DOHH2 (cell line): ENCODE results near the gene GTF2F2.

Experiments used
- H3F3A ChIP-seq: fragments of 200-600 bp; sonication (generic), shearing (Covaris generic); 2 replicates; pipeline ENCODE4 v1.6.0; 2016; ENCODE audit warnings: antibody characterized with exemption, mild to moderate bottlenecking; ENCODE audit not compliant: control insufficient read depth, insufficient read depth
- H3K27ac ChIP-seq: fragments of 200-600 bp; sonication (generic); 2 replicates; pipeline ENCODE4 v1.5.1; 2014; ENCODE audit warnings: low read depth, mild to moderate bottlenecking, low read length, moderate library complexity
- H3K27me3 ChIP-seq: fragments of 200-600 bp; sonication (generic); 2 replicates; pipeline ENCODE4 v1.6.1; 2014; ENCODE audit warnings: mild to moderate bottlenecking, low read length, mixed read lengths; ENCODE audit not compliant: control insufficient read depth
- H3K36me3 ChIP-seq: fragments of 200-600 bp; sonication (generic); 2 replicates; pipeline ENCODE4 v1.6.1; 2014; ENCODE audit warnings: mild to moderate bottlenecking, low read length, moderate library complexity, mixed read lengths; ENCODE audit not compliant: control insufficient read depth
- H3K4me1 ChIP-seq: fragments of 200-600 bp; sonication (generic); 2 replicates; pipeline ENCODE4 v1.6.1; 2014; ENCODE audit warnings: mild to moderate bottlenecking, low read length, mixed read lengths; ENCODE audit not compliant: control insufficient read depth
- H3K4me2 ChIP-seq: fragments of 200-600 bp; sonication (generic); 2 replicates; pipeline ENCODE4 v1.6.0; 2014; ENCODE audit warnings: mild to moderate bottlenecking, low read length, moderate library complexity
- H3K4me3 ChIP-seq: fragments of 200-600 bp; sonication (generic); 2 replicates; pipeline ENCODE4 v1.5.1; 2014; ENCODE audit warnings: mild to moderate bottlenecking, low read length, mixed read lengths
- H3K79me2 ChIP-seq: fragments of 200-600 bp; sonication (generic); 2 replicates; pipeline ENCODE4 v1.6.1; 2014; ENCODE audit warnings: mild to moderate bottlenecking, low read length, mixed read lengths; ENCODE audit not compliant: control insufficient read depth
- H3K9me2 ChIP-seq: fragments of 200-600 bp; sonication (generic); replicated peaks from 2 replicates; pipeline ENCODE4 v1.6.1; 2014; ENCODE audit warnings: mild to moderate bottlenecking, low read length, mixed read lengths; ENCODE audit not compliant: control insufficient read depth
- H3K9me3 ChIP-seq: fragments of 200-600 bp; sonication (generic); 2 replicates; pipeline ENCODE4 v1.6.1; 2014; ENCODE audit warnings: antibody characterized with exemption, low read length, mixed read lengths; ENCODE audit not compliant: control insufficient read depth, insufficient read depth
- H4K20me1 ChIP-seq: fragments of 200-600 bp; sonication (generic); 2 replicates; pipeline ENCODE4 v1.6.0; 2014; ENCODE audit warnings: low read depth, mild to moderate bottlenecking, antibody characterized with exemption, low read length, moderate library complexity; ENCODE audit not compliant: control insufficient read depth, insufficient read depth
- CTCF ChIP-seq: fragments of 200-600 bp; sonication (generic); IDR thresholded peaks from one replicate; pipeline ENCODE4 v1.5.1; 2014; ENCODE audit warnings: antibody characterized with exemption, mild to moderate bottlenecking, low read depth, low read length; ENCODE audit not compliant: poor library complexity, severe bottlenecking
- EZH2phosphoT487 ChIP-seq: fragments of 200-600 bp; sonication (generic); IDR thresholded peaks from 2 replicates; pipeline ENCODE4 v1.6.1; 2017; ENCODE audit warnings: borderline replicate concordance, mild to moderate bottlenecking, antibody characterized with exemption, low read length, moderate library complexity, mixed read lengths

The GTF2F2 gene

GRCh38 chr13:45149964-45150363, 29.7 kb downstream of the GTF2F2 start:
- H3K4me2 ChIP-seq: no peak overlapping the region
- H3K79me2 ChIP-seq: peaks cover 40% of the 10 kb centered on the region
- no peak overlapping the region for H3K4me3 ChIP-seq
- peaks cover 11% of the 10 kb centered on the region; the same call in 1 of the 2 replicates for H3K36me3 ChIP-seq
- TF ChIP-seq CTCF (no peak), EZH2phosphoT487 (no peak)
- no peak overlapping the region for H3K27ac ChIP-seq
- H3K4me1 ChIP-seq: peaks cover 4% of the 10 kb centered on the region
- no peaks in the 10 kb centered on the region for H3F3A ChIP-seq
- H4K20me1 ChIP-seq: no peaks in the 10 kb centered on the region; the same call in 1 of the 2 replicates
- no peaks in the 10 kb centered on the region for H3K9me3 ChIP-seq
- H3K9me2 ChIP-seq: no peaks in the 10 kb centered on the region
- H3K27me3 ChIP-seq: no peaks in the 10 kb centered on the region

- H3K4me2 ChIP-seq: no peak overlapping the region
- H3K36me3 ChIP-seq: peaks cover 36% of the 10 kb centered on the region
- H4K20me1 ChIP-seq: no peaks in the 10 kb centered on the region
- peaks cover 17% of the 10 kb centered on the region for H3K4me1 ChIP-seq
- H3F3A ChIP-seq: no peaks in the 10 kb centered on the region
- H3K9me3 ChIP-seq: no peaks in the 10 kb centered on the region
- H3K9me2 ChIP-seq: no peaks in the 10 kb centered on the region
- H3K79me2 ChIP-seq: no peaks in the 10 kb centered on the region
- no peaks in the 10 kb centered on the region for H3K27me3 ChIP-seq
- H3K4me3 ChIP-seq: no peak overlapping the region
- no peak for TF ChIP-seq CTCF
- TF ChIP-seq EZH2phosphoT487: no peak
- no peak overlapping the region for H3K27ac ChIP-seq
Measured at GRCh38 chr13:45156565-45157361, 36.5 kb downstream of the GTF2F2 start.

GRCh38 chr13:45162194-45162593, 41.9 kb downstream of the GTF2F2 start:
- peaks cover 29% of the 10 kb centered on the region for H3K36me3 ChIP-seq
- H3K79me2 ChIP-seq: no peaks in the 10 kb centered on the region
- H3K4me1 ChIP-seq: no peaks in the 10 kb centered on the region
- TF ChIP-seq EZH2phosphoT487 (no peak), CTCF (no peak)
- no peak overlapping the region for H3K4me2 ChIP-seq
- no peaks in the 10 kb centered on the region for H3K27me3 ChIP-seq
- no peaks in the 10 kb centered on the region; the same call in 1 of the 2 replicates for H4K20me1 ChIP-seq
- H3F3A ChIP-seq: 0 out of 2 replicates have a peak, but pooled peaks cover 3% of the 10 kb centered on the region
- no peaks in the 10 kb centered on the region for H3K9me2 ChIP-seq
- H3K27ac ChIP-seq: no peak overlapping the region
- H3K4me3 ChIP-seq: no peak overlapping the region
- no peaks in the 10 kb centered on the region for H3K9me3 ChIP-seq
